Liver (tissue), 9 donors: ENCODE results near the gene GCN1. TPM values are rescaled to one million over a fixed set of nuclear protein-coding genes. Genes with fewer than 3 reads are reported as not detected.

Experiments used
- DNase-seq: peaks from one replicate; pipeline ENCODE4 v3.0.0-alpha.2; 2017; ENCODE audit warnings: low spot score
- H3K27ac ChIP-seq, 2 donors: one replicate each; pipeline ENCODE4 v1.7.0; 2013; ENCODE audit warnings: inconsistent platforms in 2 of 2, low read length in 2 of 2, control low read depth in 1 of 2, low read depth in 1 of 2, mild to moderate bottlenecking in 1 of 2
- H3K27me3 ChIP-seq, 4 donors: one replicate each; pipeline versions ENCODE4 v1.6.1 to v1.7.0; 2013; ENCODE audit warnings: low read length in 3 of 4, inconsistent platforms in 1 of 4, mild to moderate bottlenecking in 1 of 4, moderate library complexity in 1 of 4; ENCODE audit not compliant: control insufficient read depth in 4 of 4, insufficient read depth in 4 of 4
- H3K36me3 ChIP-seq, 4 donors: one replicate each; pipeline versions ENCODE4 v1.6.1 to v1.7.0; 2013; ENCODE audit warnings: low read length in 3 of 4, mild to moderate bottlenecking in 3 of 4, low read depth in 1 of 4, moderate library complexity in 1 of 4; ENCODE audit not compliant: control insufficient read depth in 4 of 4, insufficient read depth in 3 of 4
- H3K4me1 ChIP-seq, 4 donors: one replicate each; pipeline versions ENCODE4 v1.6.1 to v1.7.0; 2013; ENCODE audit warnings: low read length in 3 of 4, mild to moderate bottlenecking in 3 of 4, moderate library complexity in 1 of 4; ENCODE audit not compliant: control insufficient read depth in 4 of 4, insufficient read depth in 4 of 4
- H3K4me3 ChIP-seq, 3 donors: one replicate each; pipeline versions ENCODE4 v1.6.1 to v1.7.0; 2013; ENCODE audit warnings: low read length in 3 of 3, control low read depth in 1 of 3, low read depth in 1 of 3, mild to moderate bottlenecking in 1 of 3
- H3K9ac ChIP-seq, 2 donors: one replicate each; pipeline ENCODE4 v1.7.0; 2013; ENCODE audit warnings: low read length in 2 of 2, mild to moderate bottlenecking in 2 of 2, moderate library complexity in 2 of 2, control low read depth in 1 of 2, low read depth in 1 of 2
- H3K9me3 ChIP-seq, 4 donors: one replicate each; pipeline versions ENCODE4 v1.6.1 to v1.7.0; 2013; ENCODE audit warnings: low read length in 3 of 4; ENCODE audit not compliant: control insufficient read depth in 4 of 4
- ATF3 ChIP-seq: IDR thresholded peaks from 2 replicates; pipeline ENCODE4 v1.6.1; 2016; ENCODE audit warnings: antibody characterized with exemption
- FOXA1 ChIP-seq: IDR thresholded peaks from 2 replicates; pipeline ENCODE4 v1.6.1; 2016; ENCODE audit warnings: antibody characterized with exemption
- FOXA2 ChIP-seq: IDR thresholded peaks from 2 replicates; pipeline ENCODE4 v1.6.1; 2016; ENCODE audit warnings: antibody characterized with exemption
- GABPA ChIP-seq, 2 donors: IDR thresholded peaks in 1 of 2; conservative IDR thresholded peaks in 1 of 2; 2 replicates each; pipeline ENCODE4 v1.6.1; 2016; ENCODE audit warnings: antibody characterized with exemption in 2 of 2, mild to moderate bottlenecking in 1 of 2, moderate library complexity in 1 of 2
- HNF4A ChIP-seq, 2 donors: conservative IDR thresholded peaks; 2 replicates each; pipeline ENCODE4 v1.6.1; 2016; ENCODE audit warnings: antibody characterized with exemption in 2 of 2, mild to moderate bottlenecking in 2 of 2
- HNF4G ChIP-seq: IDR thresholded peaks from 2 replicates; pipeline ENCODE4 v1.6.1; 2016; ENCODE audit warnings: antibody characterized with exemption
- JUND ChIP-seq, 2 donors: IDR thresholded peaks; 2 replicates each; pipeline ENCODE4 v1.6.1; 2016; ENCODE audit warnings: antibody characterized with exemption in 2 of 2
- MAX ChIP-seq: IDR thresholded peaks from 2 replicates; pipeline ENCODE4 v1.6.1; 2016; ENCODE audit warnings: antibody characterized with exemption
- NR2F2 ChIP-seq: IDR thresholded peaks from 2 replicates; pipeline ENCODE4 v1.6.1; 2016; ENCODE audit warnings: antibody characterized with exemption
- RAD21 ChIP-seq, 2 donors: IDR thresholded peaks; 2 replicates each; pipeline ENCODE4 v1.6.1; 2016; ENCODE audit warnings: antibody characterized with exemption in 2 of 2, mild to moderate bottlenecking in 2 of 2
- RXRA ChIP-seq, 2 donors: IDR thresholded peaks; 2 replicates each; pipeline ENCODE4 v1.6.1; 2017 to 2018; ENCODE audit warnings: antibody characterized with exemption in 2 of 2, mild to moderate bottlenecking in 1 of 2
- SP1 ChIP-seq: IDR thresholded peaks from 2 replicates; pipeline ENCODE4 v1.6.1; 2018; ENCODE audit warnings: antibody characterized with exemption, mild to moderate bottlenecking
- TAF1 ChIP-seq: conservative IDR thresholded peaks from 2 replicates; pipeline ENCODE4 v1.6.1; 2016; ENCODE audit warnings: antibody characterized with exemption, mild to moderate bottlenecking
- YY1 ChIP-seq: IDR thresholded peaks from 2 replicates; pipeline ENCODE4 v1.6.1; 2016; ENCODE audit warnings: antibody characterized with exemption, mild to moderate bottlenecking
- ZBTB33 ChIP-seq: IDR thresholded peaks from 2 replicates; pipeline ENCODE4 v1.6.1; 2016; ENCODE audit warnings: antibody characterized with exemption
- WGBS: extraction: QIAGEN DNeasy Blood & Tissue Kit; methylation state at CpG from one replicate; pipeline ENCODE4 v1.1.7; 2013; 5-methylcytosine and 5-hydroxymethylcytosine counted together
- polyA plus RNA-seq, 2 donors: library from polyadenylated mRNA; stranded (reverse) in 1 of 2; unstranded in 1 of 2; fragments of 200-250 nt in 1 of 2; fragments of >200 nt in 1 of 2; fragmentation: Nextera tagmentation in 1 of 2; extraction: Ambion mirVana in 1 of 2; gene quantifications; one replicate each; pipeline versions ENCODE4 v1.2.1 to v1.2.3, GENCODE V29; 2013 to 2015
- total RNA-seq, 2 donors: library from RNA; depleted of rRNA; stranded (reverse); fragments of >200 nt; gene quantifications; one replicate each; pipeline ENCODE4 v1.2.3, GENCODE V29; 2014
- TF ChIP-seq, protein P1 (sequence below): fragments of 150-350 bp; IDR thresholded peaks from 2 replicates; pipeline ENCODE4 v1.5.1; 2017; ENCODE audit warnings: improper control_type of control experiment, low read depth, low read length; ENCODE audit not compliant: missing input control
- TF ChIP-seq, protein P2 (sequence below): IDR thresholded peaks from 2 replicates; pipeline ENCODE4 v1.6.1; 2016; ENCODE audit warnings: antibody characterized with exemption, mild to moderate bottlenecking
- donor health status: healthy.
- donor health status: healthy.
- donor health status: healthy.
- donor health status: healthy.
- donor health status: healthy.

The GCN1 gene
- total and polyA plus RNA-seq, 4 donors = 7.3 to 78.6 (median 25.8) TPM

GRCh38 chr12:120186654-120187053 lies 7.9 kb downstream of the GCN1 start:
- H3K9me3 ChIP-seq = no peaks in the 10 kb centered on the region
- TF ChIP-seq ATF3 (no peak), SP1 (no peak), FOXA1 (no peak), RAD21 (IDR thresholded peaks at IDR 0.05) (no peak), GABPA (IDR thresholded peaks at IDR 0.05 in 1 of 2, conservative IDR thresholded peaks at IDR 0.05 in 1 of 2) (no peak), JUND (IDR thresholded peaks at IDR 0.05) (no peak)
- TF ChIP-seq, protein P1, sequence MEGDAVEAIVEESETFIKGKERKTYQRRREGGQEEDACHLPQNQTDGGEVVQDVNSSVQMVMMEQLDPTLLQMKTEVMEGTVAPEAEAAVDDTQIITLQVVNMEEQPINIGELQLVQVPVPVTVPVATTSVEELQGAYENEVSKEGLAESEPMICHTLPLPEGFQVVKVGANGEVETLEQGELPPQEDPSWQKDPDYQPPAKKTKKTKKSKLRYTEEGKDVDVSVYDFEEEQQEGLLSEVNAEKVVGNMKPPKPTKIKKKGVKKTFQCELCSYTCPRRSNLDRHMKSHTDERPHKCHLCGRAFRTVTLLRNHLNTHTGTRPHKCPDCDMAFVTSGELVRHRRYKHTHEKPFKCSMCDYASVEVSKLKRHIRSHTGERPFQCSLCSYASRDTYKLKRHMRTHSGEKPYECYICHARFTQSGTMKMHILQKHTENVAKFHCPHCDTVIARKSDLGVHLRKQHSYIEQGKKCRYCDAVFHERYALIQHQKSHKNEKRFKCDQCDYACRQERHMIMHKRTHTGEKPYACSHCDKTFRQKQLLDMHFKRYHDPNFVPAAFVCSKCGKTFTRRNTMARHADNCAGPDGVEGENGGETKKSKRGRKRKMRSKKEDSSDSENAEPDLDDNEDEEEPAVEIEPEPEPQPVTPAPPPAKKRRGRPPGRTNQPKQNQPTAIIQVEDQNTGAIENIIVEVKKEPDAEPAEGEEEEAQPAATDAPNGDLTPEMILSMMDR = no peak
- no peak overlapping the region for H3K27ac ChIP-seq
- 94% methylated on average over 4 of the region's 4 CpGs for WGBS
- H3K36me3 ChIP-seq = peaks cover 10 to 68% (median 45%) of the 10 kb centered on the region in 4 donors
- no peak for DNase-seq
- H3K4me3 ChIP-seq = no peak overlapping the region
- H3K27me3 ChIP-seq = no peaks in the 10 kb centered on the region
- no peaks in the 10 kb centered on the region for H3K4me1 ChIP-seq
- no peak overlapping the region for H3K9ac ChIP-seq

- no peak overlapping the region for H3K27ac ChIP-seq
- no peak overlapping the region for H3K4me3 ChIP-seq
- H3K9ac ChIP-seq = no peak overlapping the region
- H3K4me1 ChIP-seq = no peaks in the 10 kb centered on the region
- TF ChIP-seq, protein P1 = no peak
- TF ChIP-seq FOXA1 (no peak), HNF4G (no peak), RXRA (IDR thresholded peaks at IDR 0.05) (no peak), RAD21 (IDR thresholded peaks at IDR 0.05) (no peak), SP1 (no peak), GABPA (IDR thresholded peaks at IDR 0.05 in 1 of 2, conservative IDR thresholded peaks at IDR 0.05 in 1 of 2) (no peak), MAX (no peak), ATF3 (no peak), FOXA2 (no peak), TAF1 (no peak), HNF4A (conservative IDR thresholded peaks at IDR 0.05) (no peak), JUND (IDR thresholded peaks at IDR 0.05) (no peak), NR2F2 (no peak), YY1 (no peak), ZBTB33 (no peak)
- TF ChIP-seq, protein P2, sequence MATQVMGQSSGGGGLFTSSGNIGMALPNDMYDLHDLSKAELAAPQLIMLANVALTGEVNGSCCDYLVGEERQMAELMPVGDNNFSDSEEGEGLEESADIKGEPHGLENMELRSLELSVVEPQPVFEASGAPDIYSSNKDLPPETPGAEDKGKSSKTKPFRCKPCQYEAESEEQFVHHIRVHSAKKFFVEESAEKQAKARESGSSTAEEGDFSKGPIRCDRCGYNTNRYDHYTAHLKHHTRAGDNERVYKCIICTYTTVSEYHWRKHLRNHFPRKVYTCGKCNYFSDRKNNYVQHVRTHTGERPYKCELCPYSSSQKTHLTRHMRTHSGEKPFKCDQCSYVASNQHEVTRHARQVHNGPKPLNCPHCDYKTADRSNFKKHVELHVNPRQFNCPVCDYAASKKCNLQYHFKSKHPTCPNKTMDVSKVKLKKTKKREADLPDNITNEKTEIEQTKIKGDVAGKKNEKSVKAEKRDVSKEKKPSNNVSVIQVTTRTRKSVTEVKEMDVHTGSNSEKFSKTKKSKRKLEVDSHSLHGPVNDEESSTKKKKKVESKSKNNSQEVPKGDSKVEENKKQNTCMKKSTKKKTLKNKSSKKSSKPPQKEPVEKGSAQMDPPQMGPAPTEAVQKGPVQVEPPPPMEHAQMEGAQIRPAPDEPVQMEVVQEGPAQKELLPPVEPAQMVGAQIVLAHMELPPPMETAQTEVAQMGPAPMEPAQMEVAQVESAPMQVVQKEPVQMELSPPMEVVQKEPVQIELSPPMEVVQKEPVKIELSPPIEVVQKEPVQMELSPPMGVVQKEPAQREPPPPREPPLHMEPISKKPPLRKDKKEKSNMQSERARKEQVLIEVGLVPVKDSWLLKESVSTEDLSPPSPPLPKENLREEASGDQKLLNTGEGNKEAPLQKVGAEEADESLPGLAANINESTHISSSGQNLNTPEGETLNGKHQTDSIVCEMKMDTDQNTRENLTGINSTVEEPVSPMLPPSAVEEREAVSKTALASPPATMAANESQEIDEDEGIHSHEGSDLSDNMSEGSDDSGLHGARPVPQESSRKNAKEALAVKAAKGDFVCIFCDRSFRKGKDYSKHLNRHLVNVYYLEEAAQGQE = no peak
- WGBS = 96% methylated on average over 5 of the region's 5 CpGs
- no peaks in the 10 kb centered on the region for H3K27me3 ChIP-seq
- H3K9me3 ChIP-seq = no peaks in the 10 kb centered on the region
- DNase-seq = no peak
- H3K36me3 ChIP-seq = peaks cover 10 to 67% (median 47%) of the 10 kb centered on the region in 4 donors
Measured at GRCh38 chr12:120183211-120183631, 11.3 kb downstream of the GCN1 start.
